ELF-1 (cell line): ENCODE results near the gene NLRP6.

Experiments used
- DNase-seq: peaks from one replicate; pipeline ENCODE4 v3.0.0-alpha.2; 2016; ENCODE audit warnings: low read depth, low spot score

The NLRP6 gene

DNA sequence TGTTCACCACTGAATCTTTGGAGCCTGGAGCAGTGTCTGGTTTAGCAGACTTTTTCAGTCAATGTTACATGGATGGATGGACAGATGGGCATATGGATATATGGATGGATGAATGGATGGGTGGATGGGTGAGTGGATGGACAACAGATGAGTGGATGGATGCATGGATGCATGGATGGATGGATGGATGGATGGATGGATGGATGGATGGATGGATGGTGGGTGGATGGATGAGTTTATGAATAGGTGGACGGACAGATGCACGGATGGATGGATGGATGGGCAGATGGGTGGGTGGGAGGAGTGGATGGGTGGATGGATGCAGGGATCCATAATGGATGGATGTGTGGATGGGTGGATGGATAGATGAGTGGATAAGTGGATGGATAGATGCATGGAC is 22.4 kb upstream of the NLRP6 start:
- no peak for DNase-seq

DNA sequence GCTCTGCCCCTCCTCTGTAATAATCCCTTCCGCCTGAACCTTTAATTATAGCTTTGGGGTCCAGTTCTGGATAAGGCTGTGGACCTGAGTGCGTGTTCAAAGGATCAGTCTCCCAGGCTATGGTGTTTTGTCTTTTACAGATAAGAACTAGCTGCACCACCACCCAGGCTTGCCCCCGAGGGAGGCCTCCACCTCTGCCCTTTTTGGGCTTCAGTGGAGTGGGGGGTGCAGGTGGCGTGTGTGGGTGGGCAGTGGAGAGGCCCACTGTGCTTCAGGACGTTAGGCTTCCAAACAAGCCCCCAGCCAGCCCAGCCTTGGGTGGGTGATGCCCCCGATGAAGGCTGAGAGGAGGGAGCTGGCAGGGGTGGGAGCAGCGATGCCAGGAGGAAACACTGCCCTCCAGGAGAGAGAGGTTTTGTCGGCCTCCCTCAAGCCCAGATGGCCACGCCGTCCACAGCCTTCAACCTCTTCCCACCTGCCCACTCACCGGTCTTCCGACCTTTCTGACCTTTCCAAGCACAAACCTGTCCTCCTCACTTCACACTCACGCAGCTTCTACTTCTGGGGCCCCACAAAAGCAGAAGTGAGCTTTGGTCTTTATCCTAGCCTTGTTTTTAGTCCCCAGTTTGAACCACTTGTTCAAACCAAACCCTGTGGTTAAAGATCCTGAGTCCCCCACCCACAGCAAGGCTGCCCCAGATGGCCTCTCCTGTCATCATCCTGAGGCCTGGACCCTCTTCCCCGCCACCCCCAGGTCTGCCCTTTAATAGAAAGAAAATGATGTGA is 21.1 kb upstream of the NLRP6 start:
- DNase-seq, result no peak

DNA sequence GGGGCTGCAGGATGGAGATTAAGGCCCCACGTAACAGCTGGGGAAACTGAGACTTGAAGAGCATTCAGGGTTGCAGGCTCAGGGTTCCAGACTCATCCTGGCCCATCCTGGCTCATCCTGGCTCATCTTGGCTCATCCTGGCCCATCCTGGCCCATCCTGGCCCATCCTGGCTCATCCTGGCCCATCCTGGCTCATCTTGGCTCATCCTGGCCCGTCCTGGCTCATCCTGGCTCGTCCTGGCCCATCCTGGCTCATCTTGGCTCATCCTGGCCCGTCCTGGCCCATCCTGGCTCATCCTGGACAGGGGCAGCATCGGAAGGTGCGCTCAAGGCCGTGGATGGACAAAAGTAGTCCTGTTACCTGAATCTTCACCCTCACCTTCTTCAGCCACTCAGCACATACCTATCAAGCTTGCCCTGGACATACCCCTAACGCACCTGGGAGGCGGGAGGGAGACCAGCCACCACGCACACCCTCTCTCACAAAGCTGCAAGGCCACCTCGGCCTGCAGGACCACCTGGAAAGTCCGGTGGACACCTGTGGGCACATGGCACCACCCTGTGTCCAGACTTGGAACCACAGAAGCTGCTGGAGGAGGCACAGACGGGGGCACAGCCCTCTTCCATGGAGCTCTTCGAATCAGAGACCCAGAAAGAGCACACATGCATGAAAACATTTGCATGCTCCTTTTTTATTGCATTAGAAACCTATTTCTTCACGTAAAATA is 20.3 kb upstream of the NLRP6 start:
- DNase-seq, result no peak

GRCh38 chr11:259413-259812 is 18.8 kb upstream of the NLRP6 start:
- DNase-seq, result no peak

- DNase-seq, result no peak
Observed at GRCh38 chr11:261624-262023, 16.6 kb upstream of the NLRP6 start.

DNA sequence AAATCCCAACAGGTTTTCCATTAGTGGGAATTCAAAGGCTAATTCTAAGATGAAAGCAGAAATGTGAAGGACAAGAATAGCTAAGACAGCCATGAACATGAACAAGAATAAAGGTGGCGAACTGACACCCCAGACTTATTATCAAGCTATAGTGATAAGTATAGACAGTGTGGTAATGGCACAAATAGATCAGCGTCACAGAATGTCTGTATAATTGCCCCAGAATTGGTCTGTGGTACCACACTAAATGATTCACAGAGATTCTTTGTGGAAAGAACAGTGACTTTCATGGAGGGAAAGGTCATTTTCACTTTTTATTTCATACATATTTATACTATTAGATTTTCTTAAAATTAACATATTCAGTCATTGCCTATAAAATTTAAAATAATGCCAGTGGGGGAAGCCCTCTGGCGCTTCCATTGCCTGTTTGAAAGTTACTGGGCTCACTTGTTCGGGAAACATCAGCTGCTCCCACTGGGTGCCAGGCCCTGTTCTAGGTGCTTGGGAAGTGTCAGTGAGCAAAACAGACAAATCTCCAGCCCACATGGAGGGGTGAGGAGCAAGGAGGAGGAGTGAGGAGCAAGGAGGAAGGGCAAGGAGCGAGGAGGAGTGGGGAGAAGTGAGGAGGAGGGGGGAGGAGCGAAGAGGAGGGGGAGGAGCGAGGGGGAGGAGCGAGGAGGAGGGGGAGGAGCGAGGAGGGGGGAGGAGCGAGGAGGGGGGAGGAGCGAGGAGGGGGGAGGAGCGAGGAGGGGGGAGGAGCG is 11.3 kb upstream of the NLRP6 start:
- no peak for DNase-seq

GRCh38 chr11:267491-267994 is 10.7 kb upstream of the NLRP6 start:
- peak; percentile 40 for DNase-seq

DNA sequence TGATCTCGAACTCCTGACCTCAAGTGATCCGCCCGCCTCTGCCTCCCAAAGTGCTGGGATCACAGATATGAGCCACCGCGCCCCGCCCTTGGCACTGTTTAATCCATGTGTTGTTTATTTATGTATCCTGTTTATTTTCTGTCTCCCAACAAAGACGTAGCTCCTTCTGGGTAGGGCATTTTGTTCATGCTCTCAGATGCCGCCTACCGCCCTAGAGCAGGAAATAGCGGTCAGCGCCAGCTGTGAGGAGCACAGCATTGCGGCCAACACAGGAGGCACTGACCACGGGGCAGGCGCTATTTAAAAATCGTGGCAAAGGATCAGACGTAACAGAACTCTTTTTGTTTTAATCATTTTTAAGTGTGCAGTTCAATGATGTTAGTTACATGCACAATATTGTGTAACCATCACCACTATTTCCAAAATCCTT is 9.5 kb upstream of the NLRP6 start:
- peak; percentile 62 for DNase-seq

GRCh38 chr11:269146-269890 is 8.9 kb upstream of the NLRP6 start:
- no peak for DNase-seq

- DNase-seq, result no peak
Observed at GRCh38 chr11:270451-271318, 7.5 kb upstream of the NLRP6 start.

DNA sequence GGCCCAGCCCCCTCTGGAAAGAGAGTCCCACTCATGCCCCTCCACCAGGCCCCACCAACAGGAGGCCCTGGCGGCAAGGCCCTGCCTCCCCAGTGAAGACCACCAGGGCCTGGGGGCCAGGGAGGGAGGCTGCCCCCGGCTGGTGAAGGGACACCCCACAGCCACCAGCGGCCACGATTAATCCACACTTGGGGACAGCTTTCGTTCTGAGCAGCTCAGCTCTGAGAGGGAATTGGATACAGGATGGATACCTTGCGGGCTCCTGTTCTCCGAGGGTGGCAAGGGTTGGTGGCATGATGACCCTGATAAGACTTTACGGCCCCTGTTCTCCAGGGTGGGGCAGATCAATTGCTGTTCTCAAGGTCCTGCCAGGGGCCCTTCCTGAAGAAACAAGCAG is 6.9 kb upstream of the NLRP6 start:
- DNase-seq, result no peak

DNA sequence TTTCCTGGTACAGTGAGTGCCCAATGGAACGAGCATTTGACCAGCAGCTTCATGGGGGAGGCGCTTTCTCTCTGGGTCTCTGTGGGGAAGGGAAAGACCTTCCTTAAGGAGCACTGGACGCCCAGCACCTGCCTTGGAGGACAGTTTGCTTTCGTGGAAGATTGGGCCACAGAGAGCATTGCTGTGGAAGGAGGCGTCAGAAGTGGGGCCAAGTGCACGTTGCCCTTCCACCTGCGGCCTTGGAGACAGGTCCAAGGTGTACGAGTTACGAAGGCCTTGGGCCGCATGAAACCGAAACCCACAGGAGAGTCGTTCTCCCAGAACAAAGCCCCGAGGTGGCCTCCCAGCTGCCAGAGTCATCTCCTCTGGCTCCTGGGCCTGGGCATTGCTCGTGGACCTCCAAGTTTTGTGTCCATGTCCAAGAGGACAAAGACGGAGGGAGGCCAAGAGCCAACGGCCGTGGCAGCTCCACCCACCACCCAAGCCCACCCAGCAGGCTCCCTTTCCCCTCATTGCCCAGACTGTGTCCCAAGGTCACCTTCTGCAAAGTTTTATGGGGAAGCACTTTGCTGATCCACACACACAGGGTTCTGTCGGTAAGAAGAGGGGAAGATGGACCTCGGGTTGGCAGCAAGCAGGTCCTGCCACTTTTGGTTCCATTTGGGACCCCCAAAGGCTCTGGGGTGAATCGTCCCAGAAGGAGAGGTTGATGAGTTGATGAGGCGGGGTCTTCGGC is 5.8 kb upstream of the NLRP6 start:
- DNase-seq, result no peak

DNA sequence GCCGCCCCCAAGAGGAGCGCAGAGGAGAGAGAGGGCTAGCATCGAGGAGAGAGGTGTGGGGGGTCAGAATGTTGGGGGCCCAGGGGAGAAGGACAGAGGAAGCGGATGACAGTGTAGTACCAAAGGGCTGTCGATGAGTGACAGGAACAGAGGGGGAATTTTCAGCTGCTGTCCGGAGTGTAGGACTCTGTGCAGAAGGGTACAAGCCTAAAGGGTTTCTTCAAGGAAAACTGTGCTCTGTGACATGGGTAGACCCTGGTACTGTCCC is 5.3 kb upstream of the NLRP6 start:
- DNase-seq, result no peak

DNA sequence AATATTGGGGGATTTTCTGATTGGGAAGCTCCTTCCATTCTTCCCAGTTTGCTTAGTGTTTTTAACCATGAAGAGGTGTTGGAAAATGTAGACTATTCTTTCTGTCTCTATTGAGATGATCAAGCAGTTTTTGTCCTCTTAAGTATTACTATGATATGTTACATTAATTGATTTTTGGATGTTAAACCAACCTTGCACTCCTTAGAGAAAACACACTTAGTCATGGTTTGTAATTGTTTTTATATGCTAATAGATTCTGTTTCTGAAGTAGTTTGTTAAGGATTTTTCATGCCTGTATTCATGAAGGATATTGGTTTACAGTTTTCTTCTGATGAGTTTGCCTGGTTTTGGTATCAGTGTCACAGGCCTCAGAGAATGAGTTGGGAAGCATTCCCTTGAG is 2.0 kb upstream of the NLRP6 start:
- DNase-seq, result no peak

DNA sequence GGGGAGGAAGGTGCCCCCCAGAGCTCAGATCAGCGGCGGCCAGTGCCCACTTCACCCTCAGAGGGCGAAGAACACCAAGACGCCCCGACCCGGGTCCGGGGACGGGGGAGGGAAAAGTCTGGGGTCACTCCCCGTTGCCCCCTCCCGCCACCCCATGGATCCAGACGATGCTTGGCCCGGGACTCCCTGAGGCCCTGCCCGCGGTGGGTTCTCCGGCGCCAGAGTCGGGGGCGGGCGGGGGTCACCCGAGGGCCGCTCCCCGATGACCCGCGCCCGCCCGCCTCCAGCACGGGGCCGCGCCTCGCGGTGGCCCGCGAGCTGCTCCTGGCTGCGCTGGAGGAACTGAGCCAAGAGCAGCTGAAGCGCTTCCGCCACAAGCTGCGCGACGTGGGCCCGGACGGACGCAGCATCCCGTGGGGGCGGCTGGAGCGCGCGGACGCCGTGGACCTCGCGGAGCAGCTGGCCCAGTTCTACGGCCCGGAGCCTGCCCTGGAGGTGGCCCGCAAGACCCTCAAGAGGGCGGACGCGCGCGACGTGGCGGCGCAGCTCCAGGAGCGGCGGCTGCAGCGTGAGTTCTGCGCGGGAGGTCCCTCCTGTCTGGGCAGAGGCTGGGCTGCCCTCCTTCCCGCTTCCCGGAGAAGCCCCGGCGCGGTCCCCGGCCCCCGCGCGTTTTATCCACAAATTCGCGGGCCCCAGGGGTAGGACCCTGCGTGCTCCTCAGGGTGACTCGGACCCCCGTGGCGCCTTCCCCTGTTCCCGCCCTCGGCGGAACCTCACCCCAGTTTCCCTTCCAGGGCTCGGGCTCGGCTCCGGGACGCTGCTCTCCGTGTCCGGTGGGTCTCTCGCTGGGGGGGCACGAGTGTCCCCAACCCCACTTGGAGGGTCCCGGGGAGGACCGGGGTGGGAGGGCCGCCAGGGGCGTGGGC is 1.1 kb downstream of the NLRP6 start:
- no peak for DNase-seq

DNA sequence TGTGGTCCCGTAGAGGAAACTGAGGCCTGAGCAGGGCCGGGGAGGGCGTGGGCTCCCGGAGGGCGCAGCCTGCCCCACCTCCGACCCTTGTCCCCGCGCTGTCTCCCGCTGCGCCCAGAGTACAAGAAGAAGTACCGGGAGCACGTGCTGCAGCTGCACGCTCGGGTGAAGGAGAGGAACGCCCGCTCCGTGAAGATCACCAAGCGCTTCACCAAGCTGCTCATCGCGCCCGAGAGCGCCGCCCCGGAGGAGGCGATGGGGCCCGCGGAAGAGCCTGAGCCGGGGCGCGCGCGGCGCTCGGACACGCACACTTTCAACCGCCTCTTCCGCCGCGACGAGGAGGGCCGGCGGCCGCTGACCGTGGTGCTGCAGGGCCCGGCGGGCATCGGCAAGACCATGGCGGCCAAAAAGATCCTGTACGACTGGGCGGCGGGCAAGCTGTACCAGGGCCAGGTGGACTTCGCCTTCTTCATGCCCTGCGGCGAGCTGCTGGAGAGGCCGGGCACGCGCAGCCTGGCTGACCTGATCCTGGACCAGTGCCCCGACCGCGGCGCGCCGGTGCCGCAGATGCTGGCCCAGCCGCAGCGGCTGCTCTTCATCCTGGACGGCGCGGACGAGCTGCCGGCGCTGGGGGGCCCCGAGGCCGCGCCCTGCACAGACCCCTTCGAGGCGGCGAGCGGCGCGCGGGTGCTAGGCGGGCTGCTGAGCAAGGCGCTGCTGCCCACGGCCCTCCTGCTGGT is 1.9 kb downstream of the NLRP6 start:
- DNase-seq, result peak; percentile 68

DNA sequence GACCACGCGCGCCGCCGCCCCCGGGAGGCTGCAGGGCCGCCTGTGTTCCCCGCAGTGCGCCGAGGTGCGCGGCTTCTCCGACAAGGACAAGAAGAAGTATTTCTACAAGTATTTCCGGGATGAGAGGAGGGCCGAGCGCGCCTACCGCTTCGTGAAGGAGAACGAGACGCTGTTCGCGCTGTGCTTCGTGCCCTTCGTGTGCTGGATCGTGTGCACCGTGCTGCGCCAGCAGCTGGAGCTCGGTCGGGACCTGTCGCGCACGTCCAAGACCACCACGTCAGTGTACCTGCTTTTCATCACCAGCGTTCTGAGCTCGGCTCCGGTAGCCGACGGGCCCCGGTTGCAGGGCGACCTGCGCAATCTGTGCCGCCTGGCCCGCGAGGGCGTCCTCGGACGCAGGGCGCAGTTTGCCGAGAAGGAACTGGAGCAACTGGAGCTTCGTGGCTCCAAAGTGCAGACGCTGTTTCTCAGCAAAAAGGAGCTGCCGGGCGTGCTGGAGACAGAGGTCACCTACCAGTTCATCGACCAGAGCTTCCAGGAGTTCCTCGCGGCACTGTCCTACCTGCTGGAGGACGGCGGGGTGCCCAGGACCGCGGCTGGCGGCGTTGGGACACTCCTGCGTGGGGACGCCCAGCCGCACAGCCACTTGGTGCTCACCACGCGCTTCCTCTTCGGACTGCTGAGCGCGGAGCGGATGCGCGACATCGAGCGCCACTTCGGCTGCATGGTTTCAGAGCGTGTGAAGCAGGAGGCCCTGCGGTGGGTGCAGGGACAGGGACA is 2.7 kb downstream of the NLRP6 start:
- no peak for DNase-seq
